Esophagus muscularis mucosa (tissue), 4 donors: ENCODE data around the gene TWSG1.

Experiments used
- EP300 ChIP-seq: sonication (generic); formaldehyde crosslinking; IDR thresholded peaks from one replicate; pipeline ENCODE4 v1.6.1; 2017; ENCODE audit warnings: antibody characterized with exemption
- POLR2A ChIP-seq: fragments of 450-650 bp; IDR thresholded peaks from one replicate; pipeline ENCODE4 v1.6.1; 2017; ENCODE audit warnings: antibody characterized with exemption, moderate library complexity, mild to moderate bottlenecking, low read depth
- POLR2AphosphoS5 ChIP-seq, 2 donors: sonication (generic); formaldehyde crosslinking; IDR thresholded peaks; one replicate each; pipeline ENCODE4 v1.6.1; 2017; ENCODE audit warnings: antibody characterized with exemption in 2 of 2
- TF ChIP-seq, protein P1 (sequence below), 3 experiments: fragments of 200-600 bp in 2 of 3; fragments of 450-650 bp in 1 of 3; sonication (generic) in 2 of 3; IDR thresholded peaks; one replicate each; pipeline ENCODE4 v1.5.1; 2017 to 2019; ENCODE audit warnings: antibody characterized with exemption in 3 of 3, mild to moderate bottlenecking in 2 of 3, moderate library complexity in 1 of 3

DNA sequence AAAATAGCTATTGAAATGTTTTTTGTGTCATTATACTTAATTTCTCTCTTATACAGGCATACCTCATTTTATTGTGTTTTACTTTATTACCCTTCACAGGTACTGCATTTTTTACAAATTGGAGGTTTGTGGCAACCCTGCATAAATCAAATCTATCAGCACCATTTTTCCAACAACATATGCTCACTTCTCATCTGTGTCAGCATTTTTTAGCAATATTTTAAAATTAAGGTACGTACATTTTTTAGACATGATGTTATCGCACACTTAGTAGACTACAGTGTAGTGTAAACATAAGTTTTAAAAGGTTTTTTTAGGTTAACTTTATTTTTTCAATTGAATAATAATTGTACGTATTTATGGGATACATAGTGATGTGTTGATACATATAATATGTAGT is 110.0 kb downstream of the TWSG1 start:
- TF ChIP-seq, protein P1, sequence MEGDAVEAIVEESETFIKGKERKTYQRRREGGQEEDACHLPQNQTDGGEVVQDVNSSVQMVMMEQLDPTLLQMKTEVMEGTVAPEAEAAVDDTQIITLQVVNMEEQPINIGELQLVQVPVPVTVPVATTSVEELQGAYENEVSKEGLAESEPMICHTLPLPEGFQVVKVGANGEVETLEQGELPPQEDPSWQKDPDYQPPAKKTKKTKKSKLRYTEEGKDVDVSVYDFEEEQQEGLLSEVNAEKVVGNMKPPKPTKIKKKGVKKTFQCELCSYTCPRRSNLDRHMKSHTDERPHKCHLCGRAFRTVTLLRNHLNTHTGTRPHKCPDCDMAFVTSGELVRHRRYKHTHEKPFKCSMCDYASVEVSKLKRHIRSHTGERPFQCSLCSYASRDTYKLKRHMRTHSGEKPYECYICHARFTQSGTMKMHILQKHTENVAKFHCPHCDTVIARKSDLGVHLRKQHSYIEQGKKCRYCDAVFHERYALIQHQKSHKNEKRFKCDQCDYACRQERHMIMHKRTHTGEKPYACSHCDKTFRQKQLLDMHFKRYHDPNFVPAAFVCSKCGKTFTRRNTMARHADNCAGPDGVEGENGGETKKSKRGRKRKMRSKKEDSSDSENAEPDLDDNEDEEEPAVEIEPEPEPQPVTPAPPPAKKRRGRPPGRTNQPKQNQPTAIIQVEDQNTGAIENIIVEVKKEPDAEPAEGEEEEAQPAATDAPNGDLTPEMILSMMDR (IDR thresholded peaks at IDR 0.05) = no peak
- TF ChIP-seq EP300 = no peak
- no peak for TF ChIP-seq POLR2A
- no peak for TF ChIP-seq POLR2AphosphoS5 (IDR thresholded peaks at IDR 0.05)
